GM12878 (cell line): ENCODE measurements around the gene TMEM132D. TPM values are rescaled to one million over a fixed set of nuclear protein-coding genes. Genes with fewer than 3 reads are reported as not detected.

ENCODE experiments used
- ATAC-seq: fragments of 200-7000 bp; cut with Tn5 transposase; 3 replicates; pipeline ENCODE4 v1.9.1; 2020; ENCODE audit warnings: mild to moderate bottlenecking, moderate library complexity
- BruUV-seq: library from RNA; stranded (reverse); fragments of 400-500 nt; replicated peaks from 2 replicates; lab custom pipeline; 2021; lab: Mats Ljungman, UMichigan
- CTCF ChIA-PET: fragments of 300-600 bp; sonication (Branson Sonifier 250); formaldehyde crosslinking; extraction: SDS; loops from one replicate; lab custom pipeline; 2021; ENCODE audit warnings: inconsistent platforms; lab: Yijun Ruan, JAX
- POLR2A ChIA-PET: fragments of 350-600 bp; formaldehyde crosslinking; extraction: SDS; loops from one replicate; lab custom pipeline; 2021; ENCODE audit warnings: inconsistent platforms; lab: Charles Lee
- RAD21 ChIA-PET: fragments of 300-600 bp; sonication (Branson Sonifier 250); formaldehyde crosslinking; loops from one replicate; lab custom pipeline; 2023; ENCODE audit warnings: antibody characterized with exemption; ENCODE audit not compliant: unreplicated experiment; lab: Charles Lee
- SMC1A ChIA-PET: fragments of 300-600 bp; sonication (Branson Sonifier 250); formaldehyde crosslinking; loops from one replicate; lab custom pipeline; 2023; ENCODE audit not compliant: unreplicated experiment, uncharacterized antibody; lab: Charles Lee
- DNase-seq: peaks from one replicate; pipeline ENCODE4 v3.0.0-alpha.2; 2011; ENCODE audit warnings: low read depth, low spot score
- FAIRE-seq: peaks from 3 replicates; lab custom pipeline; 2011; peaks lifted over from hg19 to GRCh38; lab: Jason Lieb, UNC
- H2AFZ ChIP-seq: 2 replicates; pipeline ENCODE4 v1.6.0; 2011; ENCODE audit warnings: low read depth, low read length, control low read depth; ENCODE audit not compliant: control insufficient read depth
- H3K27ac ChIP-seq: 2 replicates; pipeline ENCODE4 v1.5.1; 2011; ENCODE audit warnings: control low read depth; ENCODE audit not compliant: control insufficient read depth, insufficient read depth
- H3K27me3 ChIP-seq, 2 experiments: replicated peaks in 1 of 2; 2 replicates each; pipeline versions ENCODE4 v1.6.0 to v1.6.1; 2011; ENCODE audit warnings: low read length in 1 of 2; ENCODE audit not compliant: control insufficient read depth in 2 of 2, insufficient read depth in 2 of 2
- H3K36me3 ChIP-seq, 2 experiments: 2 replicates each; pipeline ENCODE4 v1.5.1; 2011; ENCODE audit warnings: low read length in 1 of 2; ENCODE audit not compliant: control insufficient read depth in 2 of 2, insufficient read depth in 2 of 2
- H3K4me1 ChIP-seq: 2 replicates; pipeline ENCODE4 v1.6.1; 2011; ENCODE audit warnings: mild to moderate bottlenecking, low read length, moderate library complexity, mixed read lengths; ENCODE audit not compliant: control insufficient read depth, insufficient read depth
- H3K4me2 ChIP-seq: 2 replicates; pipeline ENCODE4 v1.6.0; 2011; ENCODE audit warnings: control low read depth; ENCODE audit not compliant: control insufficient read depth, insufficient read depth
- H3K4me3 ChIP-seq: fragments of 200-600 bp; sonication (generic); 2 replicates; pipeline ENCODE4 v1.5.1; 2016
- H3K79me2 ChIP-seq: 2 replicates; pipeline ENCODE4 v1.6.0; 2011; ENCODE audit warnings: low read length; ENCODE audit not compliant: control insufficient read depth, insufficient read depth
- H3K9ac ChIP-seq: 2 replicates; pipeline ENCODE4 v1.8.0; 2011; ENCODE audit warnings: low read length, control low read depth, mixed read lengths; ENCODE audit not compliant: control insufficient read depth, insufficient read depth
- H3K9me3 ChIP-seq: replicated peaks from 3 replicates; pipeline ENCODE4 v1.5.1; 2011; ENCODE audit warnings: mild to moderate bottlenecking, low read length; ENCODE audit not compliant: control insufficient read depth, insufficient read depth
- H4K20me1 ChIP-seq: 2 replicates; pipeline ENCODE4 v1.6.0; 2011; ENCODE audit not compliant: control insufficient read depth, insufficient read depth
- CEBPZ ChIP-seq: fragments of 150-350 bp; IDR thresholded peaks from 2 replicates; pipeline ENCODE4 v1.6.1; 2016; ENCODE audit warnings: low read depth, low read length
- EP300 ChIP-seq, 2 experiments: fragments of 150-350 bp in 1 of 2; IDR thresholded peaks; 2 replicates each; pipeline ENCODE4 v1.6.1; 2011 to 2012; ENCODE audit warnings: low read depth in 2 of 2, low read length in 2 of 2, borderline replicate concordance in 1 of 2, improper control_type of control experiment in 1 of 2, inconsistent platforms in 1 of 2; ENCODE audit not compliant: control insufficient read depth in 1 of 2
- IRF3 ChIP-seq: fragments of 450-650 bp; IDR thresholded peaks from 2 replicates; pipeline ENCODE4 v1.6.1; 2014; ENCODE audit warnings: mild to moderate bottlenecking
- LARP7 ChIP-seq: fragments of 450-650 bp; IDR thresholded peaks from 2 replicates; pipeline ENCODE4 v1.6.1; 2017; ENCODE audit warnings: mild to moderate bottlenecking
- REST ChIP-seq: IDR thresholded peaks from 2 replicates; pipeline ENCODE4 v1.6.1; 2012; ENCODE audit warnings: mild to moderate bottlenecking, low read depth, low read length
- SIN3A ChIP-seq: IDR thresholded peaks from 2 replicates; pipeline ENCODE4 v1.6.1; 2012; ENCODE audit warnings: low read depth, low read length, improper control_type of control experiment
- SREBF2 ChIP-seq: IDR thresholded peaks from 2 replicates; pipeline ENCODE4 v1.6.1; 2012; ENCODE audit warnings: mild to moderate bottlenecking, low read length
- WGBS: methylation state at CpG from one replicate; pipeline ENCODE4 v1.1.6; 2016; ENCODE audit warnings: low lambda C conversion rate; ENCODE audit not compliant: insufficient replicate concordance, insufficient coverage; ENCODE audit errors: missing lambda C conversion rate; 5-methylcytosine and 5-hydroxymethylcytosine counted together
- in situ Hi-C: fragments of 300-500 bp; cut with MboI; formaldehyde crosslinking; loops from 9 replicates; pipeline ENCODE4 v1.14.3; 2018; ENCODE audit warnings: mixed read lengths
- intact Hi-C: fragments of 100-400 bp; cut with micrococcal nuclease; formaldehyde crosslinking; loops from one replicate; pipeline ENCODE4 v1.14.2; 2022; ENCODE audit not compliant: unreplicated experiment
- polyA plus RNA-seq, 11 experiments: library from polyadenylated mRNA; depleted of rRNA in 4 of 11; unstranded in 6 of 11; stranded (reverse) in 5 of 11; fragments of >200 nt; fragmentation: Nextera tagmentation in 4 of 11; fragmentation: Illumina TruSeq in 1 of 11; extraction: Ambion mirVana in 4 of 11; extraction: Trizol in 1 of 11; gene quantifications; 1 replicate in 1 of 11; 2 replicates in 10 of 11; pipeline versions ENCODE4 v1.2.1 to v1.2.3, GENCODE V29; 2011 to 2016; ENCODE audit warnings: inconsistent platforms in 2 of 11, missing spikeins in 2 of 11, low read depth in 1 of 11
- total RNA-seq, 4 experiments: library from RNA; depleted of rRNA in 3 of 4; stranded (reverse); fragments of >200 nt in 3 of 4; fragmentation: Illumina TruSeq in 1 of 4; extraction: Trizol in 1 of 4; gene quantifications; 2 replicates each; pipeline versions ENCODE4 v1.2.1 to v1.2.3, GENCODE V29; 2013 to 2021

The TMEM132D gene
- total and polyA plus RNA-seq, 10 of the 15 experiments (the other 5 are each of a cell fraction or from before 2014, with no cell fraction given), result under 0.01 to 0.12 (median 0.02) TPM; not detected in 3

- RAD21 ChIA-PET, result no interaction called here
These were observed 853.9 kb downstream of the TMEM132D start for GRCh38 chr12:129049917-129050316.

More at GRCh38 chr12:129049917-129050316, 853.9 kb downstream of the TMEM132D start:
- ChIA-PET SMC1A (no interaction called here), CTCF (no interaction called here), POLR2A (no interaction called here)
- FAIRE-seq, result no peak
- no peak for DNase-seq
- in situ Hi-C loops, result no loop called here
- H2AFZ ChIP-seq, result no peak overlapping the region
- intact Hi-C loops, result no loop called here
- no peaks in the 10 kb centered on the region for H3K27me3 ChIP-seq
- no peaks in the 10 kb centered on the region for H3K36me3 ChIP-seq
- no peak overlapping the region for H3K4me2 ChIP-seq
- H3K9me3 ChIP-seq, result no peaks in the 10 kb centered on the region
- WGBS, result 0% methylated on average over 1 of the region's 1 CpG
- H4K20me1 ChIP-seq, result no peaks in the 10 kb centered on the region
- no peak overlapping the region for H3K4me3 ChIP-seq
- no peaks in the 10 kb centered on the region for H3K4me1 ChIP-seq
- peak; percentile 53; the same call in 1 of the 3 replicates for ATAC-seq
- H3K79me2 ChIP-seq, result no peaks in the 10 kb centered on the region
- no peak overlapping the region for H3K9ac ChIP-seq
- no TSS peak for BruUV-seq
- TF ChIP-seq SREBF2, result no peak
- TF ChIP-seq LARP7, result no peak
- TF ChIP-seq REST, result peak; percentile 89
- TF ChIP-seq IRF3, result no peak
- no peak for TF ChIP-seq CEBPZ
- no peak for TF ChIP-seq EP300 (IDR thresholded peaks at IDR 0.05; ENCODE audit: borderline replicate concordance in 1 of 2, control insufficient read depth in 1 of 2, low read depth in 2 of 2, low read length in 2 of 2)
- TF ChIP-seq SIN3A, result no peak
- H3K27ac ChIP-seq, result no peak overlapping the region
